GM21423 (cell line): ENCODE results near the gene KIRREL3.

Experiments used
- ATAC-seq: cut with Tn5 transposase; IDR thresholded peaks from one replicate; pipeline ENCODE4 v1.9.1; 2021; ENCODE audit warnings: mild to moderate bottlenecking, moderate library complexity; ENCODE audit not compliant: unreplicated experiment

Gene KIRREL3

GRCh38 chr11:126837581-126837980 is 163.0 kb downstream of the KIRREL3 start:
- no peak for ATAC-seq

- no peak for ATAC-seq
Observed at GRCh38 chr11:126834573-126834972, 166.0 kb downstream of the KIRREL3 start.

- ATAC-seq = no peak
Observed at GRCh38 chr11:126834149-126834548, 166.4 kb downstream of the KIRREL3 start.

GRCh38 chr11:126833065-126833464 is 167.5 kb downstream of the KIRREL3 start:
- ATAC-seq = no peak

- no peak for ATAC-seq
Observed at GRCh38 chr11:126832387-126832786, 168.2 kb downstream of the KIRREL3 start.

GRCh38 chr11:126830216-126830806 is 170.3 kb downstream of the KIRREL3 start:
- no peak for ATAC-seq

GRCh38 chr11:126829716-126830115 is 170.9 kb downstream of the KIRREL3 start:
- ATAC-seq = no peak

- ATAC-seq = no peak
Observed at GRCh38 chr11:126824035-126824607, 176.4 kb downstream of the KIRREL3 start.

- ATAC-seq = no peak
Observed at GRCh38 chr11:126823274-126823673, 177.3 kb downstream of the KIRREL3 start.

- ATAC-seq = no peak
Observed at GRCh38 chr11:126821827-126822226, 178.7 kb downstream of the KIRREL3 start.

- no peak for ATAC-seq
Observed at GRCh38 chr11:126819194-126819593, 181.4 kb downstream of the KIRREL3 start.

- no peak for ATAC-seq
Observed at GRCh38 chr11:126817523-126818450, 182.8 kb downstream of the KIRREL3 start.

GRCh38 chr11:126817096-126817495 is 183.5 kb downstream of the KIRREL3 start:
- ATAC-seq = no peak

- ATAC-seq = no peak
Observed at GRCh38 chr11:126816645-126817044, 183.9 kb downstream of the KIRREL3 start.

GRCh38 chr11:126815111-126815510 is 185.5 kb downstream of the KIRREL3 start:
- no peak for ATAC-seq

GRCh38 chr11:126810776-126811175 is 189.8 kb downstream of the KIRREL3 start:
- no peak for ATAC-seq

GRCh38 chr11:126809514-126810289 is 190.9 kb downstream of the KIRREL3 start:
- no peak for ATAC-seq

GRCh38 chr11:126808836-126809235 is 191.7 kb downstream of the KIRREL3 start:
- no peak for ATAC-seq

GRCh38 chr11:126808296-126808695 is 192.3 kb downstream of the KIRREL3 start:
- no peak for ATAC-seq

- ATAC-seq = no peak
Observed at GRCh38 chr11:126805870-126806269, 194.7 kb downstream of the KIRREL3 start.

GRCh38 chr11:126804363-126804762 is 196.2 kb downstream of the KIRREL3 start:
- no peak for ATAC-seq
